ENCODE measurements around the gene RASAL3. TPM values are rescaled to one million over a fixed set of nuclear protein-coding genes. Genes with fewer than 3 reads are reported as not detected.
A peak's percentile ranks its signal among the peaks of the same experiment; 100 is the strongest.

The RASAL3 gene
- total RNA-seq, 8 experiments from 2014 or later: 0.16 to 1.6 (median 0.48) TPM; not detected in 2

- Histone ChIP-seq H3K4me3 (peak overlapping the region in 2 of 5 donors; percentile 22 to 23), H3K4me1 (replicated peaks in 1 of 2) (peaks cover 8 to 15% of the 10 kb centered on the region in 2 donors), H3K27ac (no peak overlapping the region)
- WGBS, 10 experiments: 4 to 12% methylated on average over 5 of the region's 44 CpGs; no CpG with 5 or more reads in 8 of the 10 experiments
- in situ Hi-C loops (cut with MboI; ENCODE audit: low pct_unique_long_range_greater_than_20kb in 2 of 9, low sequenced_read_pairs in 9 of 9, unreplicated experiment in 9 of 9): no loop called here
- ATAC-seq (replicated peaks in 6 of 8): peak in 2 of 8 experiments; percentile 4 to 27
These were observed 11.2 kb downstream of the RASAL3 start for GRCh38 chr19:15453091-15453578.

- Histone ChIP-seq H3K27ac (no peak overlapping the region), H3K4me1 (replicated peaks in 1 of 2) (peaks cover 8 to 11% of the 10 kb centered on the region in 2 donors), H3K4me3 (peak overlapping the region in 3 of 5 donors; percentile 22 to 23 (median 22))
- in situ Hi-C loops (cut with MboI; ENCODE audit: low pct_unique_long_range_greater_than_20kb in 2 of 9, low sequenced_read_pairs in 9 of 9, unreplicated experiment in 9 of 9): no loop called here
- 0 to 40% (median 6%) methylated on average over 1 to 8 of the region's 37 CpGs; no CpG with 5 or more reads in 5 of the 10 experiments for WGBS, 10 experiments
- ATAC-seq (replicated peaks in 6 of 8): peak; percentile 49 to 78 (median 70)
These were observed 12.0 kb downstream of the RASAL3 start for GRCh38 chr19:15452111-15453047.

- no peak for ATAC-seq (replicated peaks in 6 of 8)
- Histone ChIP-seq H3K4me1 (replicated peaks in 1 of 2) (peaks cover 8% of the 10 kb centered on the region in 2 donors), H3K4me3 (no peak overlapping the region), H3K27ac (no peak overlapping the region)
- in situ Hi-C loops (cut with MboI; ENCODE audit: low pct_unique_long_range_greater_than_20kb in 2 of 9, low sequenced_read_pairs in 9 of 9, unreplicated experiment in 9 of 9): no loop called here
- WGBS, 10 experiments: 80% methylated on average over 1 of the region's 1 CpG; no CpG with 5 or more reads in 9 of the 10 experiments
These were observed 13.8 kb downstream of the RASAL3 start for GRCh38 chr19:15450528-15450890.

- H3K27ac ChIP-seq: peak within 1 kb of the TSS; percentile 58 to 82
- H3K4me3 ChIP-seq: peak within 1 kb of the TSS; percentile 72 to 100 (median 96)
- WGBS, 10 experiments: 0 to 20% (median 8%) methylated on average over 2 of the region's 77 CpGs; no CpG with 5 or more reads in 7 of the 10 experiments
- ATAC-seq (replicated peaks in 6 of 8): peak; percentile 33 to 59 (median 40)
- in situ Hi-C loops (cut with MboI; ENCODE audit: low pct_unique_long_range_greater_than_20kb in 2 of 9, low sequenced_read_pairs in 9 of 9, unreplicated experiment in 9 of 9): no loop called here
- H3K4me1 ChIP-seq (replicated peaks in 1 of 2): peaks cover 8% of the 10 kb centered on the region in 2 donors
These were observed 14.5 kb downstream of the RASAL3 start, which contains the start of gene WIZ for GRCh38 chr19:15449620-15450527. Gene WIZ, minus strand, starts transcription at chr19:15449956. Its CDS starts 1,649 bp downstream, at chr19:15448307.

GRCh38 chr19:15448778-15449619 is 15.3 kb downstream of the RASAL3 start:
- no CpG with 5 or more reads among the region's 43 CpGs for WGBS, 10 experiments
- H3K4me3 ChIP-seq: peak overlapping the region; percentile 72 to 100 (median 96)
- H3K4me1 ChIP-seq (replicated peaks in 1 of 2): peaks cover 8% of the 10 kb centered on the region in 2 donors
- ATAC-seq (replicated peaks in 6 of 8): peak in 1 of 8 experiments; percentile 0
- in situ Hi-C loops (cut with MboI; ENCODE audit: low pct_unique_long_range_greater_than_20kb in 2 of 9, low sequenced_read_pairs in 9 of 9, unreplicated experiment in 9 of 9): no loop called here
- peak overlapping the region in 1 of 2 donors; percentile 9 for H3K27ac ChIP-seq

GRCh38 chr19:15448044-15448777 is 16.1 kb downstream of the RASAL3 start:
- in situ Hi-C loops (cut with MboI; ENCODE audit: low pct_unique_long_range_greater_than_20kb in 2 of 9, low sequenced_read_pairs in 9 of 9, unreplicated experiment in 9 of 9): no loop called here
- 27 to 100% (median 41%) methylated on average over 1 to 12 of the region's 17 CpGs; no CpG with 5 or more reads in 2 of the 10 experiments for WGBS, 10 experiments
- no peak for ATAC-seq (replicated peaks in 6 of 8)
- Histone ChIP-seq H3K4me1 (replicated peaks in 1 of 2) (peaks cover 8% of the 10 kb centered on the region in 2 donors), H3K4me3 (peak overlapping the region in 4 of 5 donors; percentile 72 to 100 (median 95)), H3K27ac (no peak overlapping the region)

GRCh38 chr19:15447057-15447456 is 17.3 kb downstream of the RASAL3 start:
- no peak for ATAC-seq (replicated peaks in 6 of 8)
- in situ Hi-C loops (cut with MboI; ENCODE audit: low pct_unique_long_range_greater_than_20kb in 2 of 9, low sequenced_read_pairs in 9 of 9, unreplicated experiment in 9 of 9): no loop called here
- WGBS, 10 experiments: 50 to 100% (median 81%) methylated on average over 1 to 3 of the region's 4 CpGs; no CpG with 5 or more reads in 2 of the 10 experiments
- H3K4me3 ChIP-seq: no peak overlapping the region
- H3K27ac ChIP-seq: no peak overlapping the region
- H3K4me1 ChIP-seq (replicated peaks in 1 of 2): peaks cover 5 to 8% of the 10 kb centered on the region in 2 donors

- in situ Hi-C loops (cut with MboI; ENCODE audit: low pct_unique_long_range_greater_than_20kb in 2 of 9, low sequenced_read_pairs in 9 of 9, unreplicated experiment in 9 of 9): no loop called here
- H3K4me3 ChIP-seq: no peak overlapping the region
- H3K27ac ChIP-seq: no peak overlapping the region
- WGBS, 10 experiments: 20 to 100% (median 70%) methylated on average over 1 of the region's 7 CpGs; no CpG with 5 or more reads in 6 of the 10 experiments
- H3K4me1 ChIP-seq (replicated peaks in 1 of 2): peaks cover 5 to 8% of the 10 kb centered on the region in 2 donors
- ATAC-seq (replicated peaks in 6 of 8): no peak
These were observed 18.5 kb downstream of the RASAL3 start for GRCh38 chr19:15445807-15446376.

- Histone ChIP-seq H3K27ac (no peak overlapping the region), H3K4me1 (replicated peaks in 1 of 2) (peaks cover 5 to 7% of the 10 kb centered on the region in 2 donors), H3K4me3 (no peak overlapping the region)
- no peak for ATAC-seq (replicated peaks in 6 of 8)
- in situ Hi-C loops (cut with MboI; ENCODE audit: low pct_unique_long_range_greater_than_20kb in 2 of 9, low sequenced_read_pairs in 9 of 9, unreplicated experiment in 9 of 9): no loop called here
- WGBS, 10 experiments: 62 to 96% (median 77%) methylated on average over 3 to 7 of the region's 9 CpGs; no CpG with 5 or more reads in 7 of the 10 experiments
These were observed 19.1 kb downstream of the RASAL3 start for GRCh38 chr19:15445227-15445605.

GRCh38 chr19:15444505-15445226 is 19.7 kb downstream of the RASAL3 start:
- in situ Hi-C loops (cut with MboI; ENCODE audit: low pct_unique_long_range_greater_than_20kb in 2 of 9, low sequenced_read_pairs in 9 of 9, unreplicated experiment in 9 of 9): no loop called here
- 33 to 100% (median 80%) methylated on average over 1 to 2 of the region's 15 CpGs; no CpG with 5 or more reads in 6 of the 10 experiments for WGBS, 10 experiments
- ATAC-seq (replicated peaks in 6 of 8): no peak
- Histone ChIP-seq H3K4me3 (no peak overlapping the region), H3K27ac (no peak overlapping the region), H3K4me1 (replicated peaks in 1 of 2) (peaks cover 5% of the 10 kb centered on the region in 2 donors)

GRCh38 chr19:15443838-15444237 is 20.5 kb downstream of the RASAL3 start:
- no peak for ATAC-seq (replicated peaks in 6 of 8)
- 8 to 100% (median 36%) methylated on average over 1 to 7 of the region's 10 CpGs; no CpG with 5 or more reads in 6 of the 10 experiments for WGBS, 10 experiments
- Histone ChIP-seq H3K4me3 (no peak overlapping the region), H3K4me1 (replicated peaks in 1 of 2) (peaks cover 3 to 4% of the 10 kb centered on the region in 2 donors), H3K27ac (no peak overlapping the region)
- in situ Hi-C loops (cut with MboI; ENCODE audit: low pct_unique_long_range_greater_than_20kb in 2 of 9, low sequenced_read_pairs in 9 of 9, unreplicated experiment in 9 of 9): no loop called here

Measured in motor neuron (in vitro differentiated cells).